Osteoblast (primary cell): ENCODE data around the gene CNTRL. TPM values are rescaled to one million over a fixed set of nuclear protein-coding genes. Genes with fewer than 3 reads are reported as not detected.

Experiments used
- DNase-seq: peaks from one replicate; pipeline ENCODE4 v3.0.0; 2011; ENCODE audit warnings: low spot score, mixed read lengths; ENCODE audit not compliant: insufficient read length; ENCODE audit errors: missing footprints
- H2AFZ ChIP-seq: 2 replicates; pipeline ENCODE4 v1.6.0; 2011; ENCODE audit warnings: mild to moderate bottlenecking, low read length
- H3K27ac ChIP-seq: 2 replicates; pipeline ENCODE4 v1.5.1; 2011; ENCODE audit warnings: mild to moderate bottlenecking, low read depth, low read length, moderate library complexity
- H3K27me3 ChIP-seq: 2 replicates; pipeline ENCODE4 v1.6.0; 2012; ENCODE audit warnings: mild to moderate bottlenecking, control low read depth, inconsistent platforms, low read length, moderate library complexity; ENCODE audit not compliant: insufficient read depth
- H3K36me3 ChIP-seq: 2 replicates; pipeline ENCODE4 v1.5.1; 2011; ENCODE audit warnings: mild to moderate bottlenecking, low read length, control low read depth, moderate library complexity; ENCODE audit not compliant: insufficient read depth
- H3K4me1 ChIP-seq: 2 replicates; pipeline ENCODE4 v1.5.1; 2011; ENCODE audit warnings: mild to moderate bottlenecking, low read length, control low read depth, moderate library complexity; ENCODE audit not compliant: insufficient read depth
- H3K4me2 ChIP-seq: 2 replicates; pipeline ENCODE4 v1.6.0; 2011; ENCODE audit warnings: mild to moderate bottlenecking, low read length; ENCODE audit not compliant: insufficient read depth
- H3K4me3 ChIP-seq: fragments of 200-600 bp; sonication (generic); 3 replicates; pipeline ENCODE4 v1.5.1; 2012; ENCODE audit warnings: mild to moderate bottlenecking, low read length, inconsistent platforms; ENCODE audit not compliant: insufficient read depth
- H3K79me2 ChIP-seq: 2 replicates; pipeline ENCODE4 v1.6.0; 2012; ENCODE audit warnings: mild to moderate bottlenecking, low read length, control low read depth, inconsistent platforms; ENCODE audit not compliant: insufficient read depth
- H3K9me3 ChIP-seq: 2 replicates; pipeline ENCODE4 v1.5.1; 2011; ENCODE audit warnings: low read depth, low read length, control low read depth
- H4K20me1 ChIP-seq: 2 replicates; pipeline ENCODE4 v1.6.0; 2012; ENCODE audit warnings: mild to moderate bottlenecking, low read length, control low read depth; ENCODE audit not compliant: insufficient read depth
- CTCF ChIP-seq: IDR thresholded peaks from 2 replicates; pipeline ENCODE4 v1.5.1; 2011; ENCODE audit warnings: mild to moderate bottlenecking, low read depth, low read length, moderate library complexity; ENCODE audit errors: extremely low read depth
- total RNA-seq: library from RNA; depleted of rRNA; stranded (reverse); fragments of >200 nt; gene quantifications from 2 replicates; pipeline ENCODE4 v1.2.3, GENCODE V29; 2012

Gene CNTRL
- total RNA-seq, 1 donor: 8.7 TPM

GRCh38 chr9:121196389-121196788 is 121.6 kb downstream of the CNTRL start:
- TF ChIP-seq CTCF: no peak
- Histone ChIP-seq H3K27ac (no peak overlapping the region), H3K4me1 (peaks cover 63% of the 10 kb centered on the region), H3K27me3 (no peaks in the 10 kb centered on the region), H3K4me2 (peak overlapping the region; percentile 46), H3K9me3 (no peaks in the 10 kb centered on the region), H3K36me3 (no peaks in the 10 kb centered on the region), H3K4me3 (no peak overlapping the region), H3K79me2 (peaks cover 100% of the 10 kb centered on the region), H2AFZ (no peak overlapping the region), H4K20me1 (peaks cover 86% of the 10 kb centered on the region)
- DNase-seq: no peak

GRCh38 chr9:121197132-121197531 is 122.4 kb downstream of the CNTRL start:
- no peaks in the 10 kb centered on the region for H3K9me3 ChIP-seq
- no peaks in the 10 kb centered on the region for H3K36me3 ChIP-seq
- peaks cover 78% of the 10 kb centered on the region for H4K20me1 ChIP-seq
- peaks cover 57% of the 10 kb centered on the region for H3K4me1 ChIP-seq
- H2AFZ ChIP-seq: no peak overlapping the region
- peaks cover 97% of the 10 kb centered on the region for H3K79me2 ChIP-seq
- H3K27ac ChIP-seq: no peak overlapping the region
- TF ChIP-seq CTCF: peak; percentile 13
- H3K4me3 ChIP-seq: no peak overlapping the region
- no peak for DNase-seq
- H3K4me2 ChIP-seq: peak overlapping the region; percentile 46
- no peaks in the 10 kb centered on the region for H3K27me3 ChIP-seq

- Histone ChIP-seq H3K4me1 (peaks cover 52% of the 10 kb centered on the region), H3K79me2 (peaks cover 86% of the 10 kb centered on the region), H3K36me3 (no peaks in the 10 kb centered on the region), H3K4me3 (peak overlapping the region; percentile 27), H3K9me3 (no peaks in the 10 kb centered on the region), H3K4me2 (peak overlapping the region; percentile 98), H4K20me1 (peaks cover 70% of the 10 kb centered on the region), H2AFZ (no peak overlapping the region), H3K27me3 (no peaks in the 10 kb centered on the region), H3K27ac (peak overlapping the region; percentile 8)
- no peak for TF ChIP-seq CTCF
- no peak for DNase-seq
Measured at GRCh38 chr9:121198512-121199042, 123.8 kb downstream of the CNTRL start.

GRCh38 chr9:121199921-121200320 is 125.2 kb downstream of the CNTRL start:
- peaks cover 49% of the 10 kb centered on the region for H3K4me1 ChIP-seq
- TF ChIP-seq CTCF: no peak
- no peak overlapping the region for H2AFZ ChIP-seq
- H3K27ac ChIP-seq: peak overlapping the region; percentile 74
- peaks cover 72% of the 10 kb centered on the region for H3K79me2 ChIP-seq
- no peak for DNase-seq
- no peaks in the 10 kb centered on the region for H3K36me3 ChIP-seq
- H3K4me3 ChIP-seq: peak overlapping the region; percentile 90
- H3K27me3 ChIP-seq: no peaks in the 10 kb centered on the region
- no peaks in the 10 kb centered on the region for H3K9me3 ChIP-seq
- peak overlapping the region; percentile 98 for H3K4me2 ChIP-seq
- peaks cover 56% of the 10 kb centered on the region for H4K20me1 ChIP-seq
